ENCODE measurements around the gene MITF.

The MITF gene

DNA sequence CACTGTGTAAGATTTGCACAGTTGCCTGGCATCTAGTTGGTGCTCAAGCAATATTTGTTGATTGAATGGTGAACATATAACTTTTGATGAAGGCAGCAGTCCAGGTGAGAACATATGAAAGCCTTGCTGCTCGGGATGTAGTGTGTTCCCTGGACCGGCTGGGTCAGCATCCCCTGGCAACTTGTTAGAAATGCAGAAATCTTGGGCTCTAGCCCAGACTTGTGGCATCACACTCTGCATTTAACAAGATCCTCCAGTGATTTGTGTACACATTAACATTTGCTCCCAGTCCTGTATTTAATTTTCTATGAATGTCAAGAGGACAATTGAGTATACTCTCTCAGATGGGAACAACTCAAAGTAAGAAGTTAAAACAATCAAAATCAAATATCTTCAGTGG lies 191.3 kb downstream of the MITF start:
- H3K36me3 ChIP-seq (ENCODE audit: control insufficient read depth, insufficient read depth, low read length): no peaks in the 10 kb centered on the region
- H3K79me2 ChIP-seq: no peaks in the 10 kb centered on the region
- H3K27me3 ChIP-seq (ENCODE audit: control insufficient read depth, insufficient read depth, low read length): no peaks in the 10 kb centered on the region
- H3K9ac ChIP-seq: no peak overlapping the region
- no peaks in the 10 kb centered on the region for H3K9me3 ChIP-seq (ENCODE audit: control insufficient read depth, low read length)
- no peak overlapping the region for H3K4me2 ChIP-seq (ENCODE audit: low read length)
- TF ChIP-seq, protein P1, sequence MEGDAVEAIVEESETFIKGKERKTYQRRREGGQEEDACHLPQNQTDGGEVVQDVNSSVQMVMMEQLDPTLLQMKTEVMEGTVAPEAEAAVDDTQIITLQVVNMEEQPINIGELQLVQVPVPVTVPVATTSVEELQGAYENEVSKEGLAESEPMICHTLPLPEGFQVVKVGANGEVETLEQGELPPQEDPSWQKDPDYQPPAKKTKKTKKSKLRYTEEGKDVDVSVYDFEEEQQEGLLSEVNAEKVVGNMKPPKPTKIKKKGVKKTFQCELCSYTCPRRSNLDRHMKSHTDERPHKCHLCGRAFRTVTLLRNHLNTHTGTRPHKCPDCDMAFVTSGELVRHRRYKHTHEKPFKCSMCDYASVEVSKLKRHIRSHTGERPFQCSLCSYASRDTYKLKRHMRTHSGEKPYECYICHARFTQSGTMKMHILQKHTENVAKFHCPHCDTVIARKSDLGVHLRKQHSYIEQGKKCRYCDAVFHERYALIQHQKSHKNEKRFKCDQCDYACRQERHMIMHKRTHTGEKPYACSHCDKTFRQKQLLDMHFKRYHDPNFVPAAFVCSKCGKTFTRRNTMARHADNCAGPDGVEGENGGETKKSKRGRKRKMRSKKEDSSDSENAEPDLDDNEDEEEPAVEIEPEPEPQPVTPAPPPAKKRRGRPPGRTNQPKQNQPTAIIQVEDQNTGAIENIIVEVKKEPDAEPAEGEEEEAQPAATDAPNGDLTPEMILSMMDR (IDR thresholded peaks at IDR 0.05): no peak
- peaks cover 2% of the 10 kb centered on the region for H3K4me1 ChIP-seq
- no peak overlapping the region for H3K4me3 ChIP-seq (ENCODE audit: low read depth, low read length)
- no peak overlapping the region for H3K27ac ChIP-seq
- no peak overlapping the region for H2AFZ ChIP-seq

DNA sequence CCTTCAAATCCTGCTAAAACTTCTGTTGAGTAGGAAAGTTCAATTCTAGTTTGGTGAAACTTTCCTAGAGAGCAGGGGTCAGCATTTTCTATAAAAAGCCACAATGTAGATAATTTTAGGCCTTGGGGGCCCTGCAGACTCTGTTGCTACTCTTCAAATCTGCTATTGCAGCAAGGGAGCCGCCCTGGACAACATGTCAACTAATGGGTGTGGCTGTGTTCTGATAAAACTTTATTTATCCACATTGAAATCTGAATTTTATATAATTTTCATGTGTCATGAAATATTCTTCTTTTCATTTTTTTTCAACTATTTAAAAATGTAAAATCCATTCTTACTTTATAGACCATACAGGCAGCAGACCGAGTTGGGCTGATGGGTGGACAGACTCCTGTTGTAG lies 192.8 kb downstream of the MITF start:
- Histone ChIP-seq H3K4me2 (ENCODE audit: low read length) (no peak overlapping the region), H3K9me3 (ENCODE audit: control insufficient read depth, low read length) (no peaks in the 10 kb centered on the region), H3K4me3 (ENCODE audit: low read depth, low read length) (no peak overlapping the region), H3K36me3 (ENCODE audit: control insufficient read depth, insufficient read depth, low read length) (no peaks in the 10 kb centered on the region), H2AFZ (no peak overlapping the region), H3K27me3 (ENCODE audit: control insufficient read depth, insufficient read depth, low read length) (no peaks in the 10 kb centered on the region), H3K27ac (no peak overlapping the region), H3K79me2 (no peaks in the 10 kb centered on the region), H3K9ac (no peak overlapping the region), H3K4me1 (peaks cover 2% of the 10 kb centered on the region)
- TF ChIP-seq, protein P1 (IDR thresholded peaks at IDR 0.05): no peak

DNA sequence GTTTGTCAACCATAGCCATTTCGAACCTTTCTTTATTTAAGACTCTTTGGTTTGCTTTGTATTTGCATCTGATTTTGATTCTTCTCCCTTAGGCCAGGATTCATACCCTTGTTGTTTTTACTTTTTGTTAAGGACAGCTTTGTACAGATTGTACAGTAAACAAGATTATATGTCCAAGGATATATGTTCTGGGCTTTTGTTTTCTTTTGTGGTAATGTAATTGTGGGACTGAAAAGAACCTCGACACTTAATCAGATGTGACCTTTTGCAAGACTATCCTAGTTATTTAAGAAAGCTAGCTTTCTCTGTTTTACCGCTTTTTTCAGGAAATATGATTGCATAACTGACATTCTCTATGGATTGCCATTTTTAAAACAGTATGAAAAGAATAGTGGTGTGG lies 193.2 kb downstream of the MITF start:
- Histone ChIP-seq H3K36me3 (ENCODE audit: control insufficient read depth, insufficient read depth, low read length) (no peaks in the 10 kb centered on the region), H2AFZ (no peak overlapping the region), H3K27me3 (ENCODE audit: control insufficient read depth, insufficient read depth, low read length) (no peaks in the 10 kb centered on the region), H3K9me3 (ENCODE audit: control insufficient read depth, low read length) (no peaks in the 10 kb centered on the region), H3K9ac (no peak overlapping the region), H3K4me1 (peaks cover 2% of the 10 kb centered on the region), H3K27ac (no peak overlapping the region), H3K79me2 (no peaks in the 10 kb centered on the region), H3K4me3 (ENCODE audit: low read depth, low read length) (no peak overlapping the region), H3K4me2 (ENCODE audit: low read length) (no peak overlapping the region)
- TF ChIP-seq, protein P1 (IDR thresholded peaks at IDR 0.05): no peak

DNA sequence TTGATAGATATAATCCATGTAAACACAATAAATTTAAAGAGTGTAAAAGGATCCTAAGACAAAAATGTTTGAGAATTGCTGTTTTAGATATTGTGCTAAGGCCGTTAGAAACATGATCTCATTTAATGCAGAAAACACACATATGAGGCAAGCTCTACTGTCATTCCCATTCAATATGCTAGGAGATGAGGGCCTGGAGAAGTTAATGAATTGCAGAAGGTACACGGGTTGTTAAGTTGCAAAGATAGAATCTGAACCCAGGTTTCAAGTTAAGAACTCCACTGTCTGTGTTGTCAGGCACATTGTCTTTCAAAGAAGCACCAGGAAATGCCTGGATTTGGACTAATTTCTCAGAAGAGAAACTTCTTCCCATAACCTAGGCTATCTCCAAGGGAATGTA lies 195.1 kb downstream of the MITF start:
- Histone ChIP-seq H2AFZ (no peak overlapping the region), H3K4me3 (ENCODE audit: low read depth, low read length) (no peak overlapping the region), H3K27ac (no peak overlapping the region), H3K4me2 (ENCODE audit: low read length) (no peak overlapping the region), H3K9ac (no peak overlapping the region), H3K9me3 (ENCODE audit: control insufficient read depth, low read length) (no peaks in the 10 kb centered on the region), H3K36me3 (ENCODE audit: control insufficient read depth, insufficient read depth, low read length) (no peaks in the 10 kb centered on the region), H3K79me2 (no peaks in the 10 kb centered on the region), H3K4me1 (peaks cover 2% of the 10 kb centered on the region), H3K27me3 (ENCODE audit: control insufficient read depth, insufficient read depth, low read length) (no peaks in the 10 kb centered on the region)
- TF ChIP-seq, protein P1 (IDR thresholded peaks at IDR 0.05): no peak

DNA sequence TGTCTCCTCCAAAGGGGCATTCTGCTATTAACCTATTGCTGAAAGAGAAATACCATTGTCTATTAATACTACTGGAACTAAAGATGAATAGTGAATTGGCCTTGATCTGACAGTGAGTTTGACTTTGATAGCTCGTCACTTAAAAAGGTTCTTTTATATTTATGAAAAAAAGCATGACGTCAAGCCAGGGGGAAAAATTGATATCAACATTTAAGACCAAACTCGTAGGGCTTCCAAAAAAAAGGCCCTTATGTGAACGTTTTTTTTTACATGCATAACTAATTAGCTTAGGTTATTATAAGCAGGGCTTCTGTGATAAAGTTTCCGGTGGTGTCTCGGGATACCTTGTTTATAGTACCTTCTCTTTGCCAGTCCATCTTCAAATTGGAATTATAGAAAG lies 197.0 kb downstream of the MITF start:
- H3K4me2 ChIP-seq (ENCODE audit: low read length): no peak overlapping the region
- no peak overlapping the region for H3K9ac ChIP-seq
- no peaks in the 10 kb centered on the region for H3K36me3 ChIP-seq (ENCODE audit: control insufficient read depth, insufficient read depth, low read length)
- H2AFZ ChIP-seq: no peak overlapping the region
- H3K27ac ChIP-seq: no peak overlapping the region
- TF ChIP-seq, protein P1 (IDR thresholded peaks at IDR 0.05): no peak
- no peaks in the 10 kb centered on the region for H3K27me3 ChIP-seq (ENCODE audit: control insufficient read depth, insufficient read depth, low read length)
- H3K9me3 ChIP-seq (ENCODE audit: control insufficient read depth, low read length): no peaks in the 10 kb centered on the region
- H3K79me2 ChIP-seq: no peaks in the 10 kb centered on the region
- no peak overlapping the region for H3K4me3 ChIP-seq (ENCODE audit: low read depth, low read length)
- H3K4me1 ChIP-seq: no peaks in the 10 kb centered on the region

All from parathyroid adenoma (tissue), 2 donors.